Gastrocnemius medialis (tissue), 4 donors: ENCODE data around the gene HOXC11. TPM values are rescaled to one million over a fixed set of nuclear protein-coding genes. Genes with fewer than 3 reads are reported as not detected.

ENCODE experiments used
- ATAC-seq, 2 donors: fragments of 150-250 bp; one replicate each; pipeline ENCODE4 v1.9.1; 2016
- DNase-seq, 2 donors: peaks; one replicate each; pipeline ENCODE4 v3.0.0-alpha.2; 2019
- H3K27ac ChIP-seq, 4 donors: fragments of 200-600 bp; sonication (generic); 1 replicate in 1 of 4; 2 replicates in 3 of 4; pipeline ENCODE4 v1.5.1; 2016 to 2018; ENCODE audit warnings: mild to moderate bottlenecking in 2 of 4, moderate library complexity in 1 of 4
- H3K27me3 ChIP-seq, 3 donors: fragments of 200-600 bp; sonication (generic) in 2 of 3; 1 replicate in 1 of 3; 2 replicates in 2 of 3; pipeline versions ENCODE4 v1.5.1 to v1.6.0; 2016 to 2019; ENCODE audit warnings: mild to moderate bottlenecking in 1 of 3, moderate library complexity in 1 of 3
- H3K36me3 ChIP-seq, 2 donors: fragments of 200-600 bp; sonication (generic) in 1 of 2; one replicate each; pipeline ENCODE4 v1.5.1; 2017 to 2018
- H3K4me1 ChIP-seq, 2 donors: fragments of 200-600 bp; sonication (generic) in 1 of 2; one replicate each; pipeline ENCODE4 v1.5.1; 2016 to 2017; ENCODE audit warnings: mild to moderate bottlenecking in 2 of 2
- H3K4me3 ChIP-seq, 4 donors: fragments of 200-600 bp; sonication (generic) in 3 of 4; 1 replicate in 1 of 4; 2 replicates in 3 of 4; pipeline ENCODE4 v1.5.1; 2016 to 2019; ENCODE audit warnings: mild to moderate bottlenecking in 2 of 4
- H3K9me3 ChIP-seq, 3 donors: fragments of 200-600 bp; sonication (generic) in 2 of 3; 1 replicate in 1 of 3; 2 replicates in 2 of 3; pipeline ENCODE4 v1.5.1; 2016 to 2019
- POLR2A ChIP-seq, 2 donors: fragments of 450-650 bp; IDR thresholded peaks; one replicate each; pipeline ENCODE4 v1.6.1; 2017; ENCODE audit warnings: antibody characterized with exemption in 2 of 2, mild to moderate bottlenecking in 2 of 2, moderate library complexity in 2 of 2
- in situ Hi-C, 4 donors: fragments of 200-750 bp; cut with MboI; loops; one replicate each; pipeline versions ENCODE4 v1.15.0 to v1.8.0; 2017; ENCODE audit warnings: low sequenced_read_pairs in 4 of 4
- intact Hi-C: fragments of 100-400 bp; cut with DNase I; formaldehyde crosslinking; loops from one replicate; pipeline ENCODE4 v1.15.1; 2023; ENCODE audit warnings: low total_unique reads
- total RNA-seq, 4 donors: library from RNA; depleted of rRNA; stranded (reverse); fragments of >200 nt; gene quantifications; one replicate each; pipeline versions ENCODE4 v1.1.0 to v1.2.3, GENCODE V29; 2016
- TF ChIP-seq, protein P1 (sequence below), 5 experiments: fragments of 450-650 bp in 3 of 5; fragments of 200-600 bp in 2 of 5; sonication (generic) in 2 of 5; IDR thresholded peaks in 4 of 5; conservative IDR thresholded peaks in 1 of 5; 1 replicate in 4 of 5; 2 replicates in 1 of 5; pipeline ENCODE4 v1.5.1; 2016 to 2019; ENCODE audit warnings: antibody characterized with exemption in 5 of 5, mild to moderate bottlenecking in 3 of 5, moderate library complexity in 3 of 5

Gene HOXC11
- total RNA-seq, 4 donors from 2014 or later, result 0.24 to 1.1 (median 0.44) TPM

- Histone ChIP-seq H3K4me3 (no peak overlapping the region), H3K4me1 (no peaks in the 10 kb centered on the region), H3K27me3 (peaks cover 92 to 100% (median 92%) of the 10 kb centered on the region in 3 donors), H3K9me3 (no peaks in the 10 kb centered on the region), H3K27ac (no peak overlapping the region), H3K36me3 (no peaks in the 10 kb centered on the region)
- intact Hi-C loops, result no loop called here
- in situ Hi-C loops, result no loop called here
- TF ChIP-seq POLR2A (IDR thresholded peaks at IDR 0.05), result no peak
- TF ChIP-seq, protein P1, sequence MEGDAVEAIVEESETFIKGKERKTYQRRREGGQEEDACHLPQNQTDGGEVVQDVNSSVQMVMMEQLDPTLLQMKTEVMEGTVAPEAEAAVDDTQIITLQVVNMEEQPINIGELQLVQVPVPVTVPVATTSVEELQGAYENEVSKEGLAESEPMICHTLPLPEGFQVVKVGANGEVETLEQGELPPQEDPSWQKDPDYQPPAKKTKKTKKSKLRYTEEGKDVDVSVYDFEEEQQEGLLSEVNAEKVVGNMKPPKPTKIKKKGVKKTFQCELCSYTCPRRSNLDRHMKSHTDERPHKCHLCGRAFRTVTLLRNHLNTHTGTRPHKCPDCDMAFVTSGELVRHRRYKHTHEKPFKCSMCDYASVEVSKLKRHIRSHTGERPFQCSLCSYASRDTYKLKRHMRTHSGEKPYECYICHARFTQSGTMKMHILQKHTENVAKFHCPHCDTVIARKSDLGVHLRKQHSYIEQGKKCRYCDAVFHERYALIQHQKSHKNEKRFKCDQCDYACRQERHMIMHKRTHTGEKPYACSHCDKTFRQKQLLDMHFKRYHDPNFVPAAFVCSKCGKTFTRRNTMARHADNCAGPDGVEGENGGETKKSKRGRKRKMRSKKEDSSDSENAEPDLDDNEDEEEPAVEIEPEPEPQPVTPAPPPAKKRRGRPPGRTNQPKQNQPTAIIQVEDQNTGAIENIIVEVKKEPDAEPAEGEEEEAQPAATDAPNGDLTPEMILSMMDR (IDR thresholded peaks at IDR 0.05 in 4 of 5, conservative IDR thresholded peaks at IDR 0.05 in 1 of 5), result no peak
- no peak for ATAC-seq
- no peak for DNase-seq
Observed at GRCh38 chr12:53956914-53957536, 15.9 kb upstream of the HOXC11 start.

DNA sequence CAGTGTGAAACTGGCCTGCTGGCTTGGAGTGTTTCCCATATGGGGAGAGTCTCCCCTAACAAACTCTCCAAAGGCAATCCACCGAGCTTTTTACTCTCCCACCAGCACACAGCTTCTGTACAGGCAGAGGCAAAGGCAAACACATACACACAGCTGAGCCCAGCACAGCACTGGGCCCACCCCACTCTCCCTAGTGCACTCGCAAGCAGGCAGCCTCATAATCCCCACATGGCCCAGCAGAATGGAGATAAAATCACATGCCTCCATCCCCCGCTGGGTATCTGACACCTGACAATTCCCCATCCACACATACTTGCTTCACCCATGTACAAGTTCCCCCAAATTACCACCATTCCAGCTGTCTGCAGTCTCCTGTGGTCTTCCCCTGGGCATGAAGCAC lies 14.8 kb upstream of the HOXC11 start:
- Histone ChIP-seq H3K9me3 (no peaks in the 10 kb centered on the region), H3K4me1 (no peaks in the 10 kb centered on the region), H3K27ac (no peak overlapping the region), H3K27me3 (peaks cover 92 to 100% (median 93%) of the 10 kb centered on the region in 3 donors), H3K4me3 (no peak overlapping the region), H3K36me3 (no peaks in the 10 kb centered on the region)
- no peak for DNase-seq
- TF ChIP-seq POLR2A (IDR thresholded peaks at IDR 0.05), result no peak
- TF ChIP-seq, protein P1 (IDR thresholded peaks at IDR 0.05 in 4 of 5, conservative IDR thresholded peaks at IDR 0.05 in 1 of 5), result no peak
- in situ Hi-C loops, result no loop called here
- intact Hi-C loops, result no loop called here
- no peak for ATAC-seq

DNA sequence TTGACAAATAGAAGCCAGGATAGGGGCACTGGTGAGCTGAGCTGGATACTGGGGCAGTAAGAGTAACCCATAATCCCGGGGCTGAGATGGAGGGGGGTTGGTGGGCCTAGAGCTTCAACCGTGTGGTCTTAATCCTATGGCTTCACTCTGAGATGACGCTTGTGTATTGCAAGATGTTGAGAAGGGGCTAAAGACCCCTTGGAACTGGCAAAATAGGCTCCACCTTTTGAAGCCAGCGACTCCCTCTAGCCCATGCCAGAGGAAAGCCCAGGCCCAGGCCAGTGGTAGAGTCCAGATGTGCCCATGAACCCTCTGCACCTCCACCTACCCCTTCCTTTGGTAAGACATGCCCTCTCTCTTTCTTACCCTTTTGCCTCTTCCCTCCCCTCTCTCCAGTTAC lies 13.6 kb upstream of the HOXC11 start:
- in situ Hi-C loops, result no loop called here
- Histone ChIP-seq H3K27ac (no peak overlapping the region), H3K9me3 (no peaks in the 10 kb centered on the region), H3K27me3 (peaks cover 93 to 99% (median 93%) of the 10 kb centered on the region in 3 donors), H3K4me3 (no peak overlapping the region), H3K4me1 (peaks cover 0 to 5% of the 10 kb centered on the region in 2 donors), H3K36me3 (no peaks in the 10 kb centered on the region)
- intact Hi-C loops, result no loop called here
- no peak for ATAC-seq
- TF ChIP-seq, protein P1 (IDR thresholded peaks at IDR 0.05 in 4 of 5, conservative IDR thresholded peaks at IDR 0.05 in 1 of 5), result no peak
- no peak for TF ChIP-seq POLR2A (IDR thresholded peaks at IDR 0.05)
- no peak for DNase-seq

GRCh38 chr12:53960187-53961024 lies 12.5 kb upstream of the HOXC11 start:
- in situ Hi-C loops (no loop called here), intact Hi-C loops (no loop called here)
- peaks cover 0 to 5% of the 10 kb centered on the region in 2 donors for H3K4me1 ChIP-seq
- peak overlapping the region in 3 of 4 donors; percentile 14 to 46 (median 26) for H3K4me3 ChIP-seq
- no peak for ATAC-seq
- peaks cover 93 to 99% (median 95%) of the 10 kb centered on the region in 3 donors for H3K27me3 ChIP-seq
- DNase-seq, result no peak
- no peaks in the 10 kb centered on the region for H3K9me3 ChIP-seq
- H3K27ac ChIP-seq, result peak overlapping the region in 1 of 4 donors; percentile 27
- H3K36me3 ChIP-seq, result no peaks in the 10 kb centered on the region
- TF ChIP-seq POLR2A (IDR thresholded peaks at IDR 0.05), result no peak
- TF ChIP-seq, protein P1 (IDR thresholded peaks at IDR 0.05 in 4 of 5, conservative IDR thresholded peaks at IDR 0.05 in 1 of 5), result no peak
